Upper lobe of left lung (tissue), 4 donors: Measurements from ENCODE around the gene ZNF625.

ENCODE experiments used
- POLR2A ChIP-seq, 4 donors: fragments of 450-650 bp; IDR thresholded peaks; one replicate each; pipeline ENCODE4 v1.5.1; 2016 to 2017; ENCODE audit warnings: antibody characterized with exemption in 4 of 4, mild to moderate bottlenecking in 2 of 4
- POLR2AphosphoS5 ChIP-seq, 2 donors: sonication (generic); formaldehyde crosslinking; IDR thresholded peaks; one replicate each; pipeline ENCODE4 v1.5.1; 2017; ENCODE audit warnings: antibody characterized with exemption in 2 of 2
- TF ChIP-seq, protein P1 (sequence below), 6 experiments: fragments of 450-650 bp in 4 of 6; fragments of 200-600 bp in 2 of 6; sonication (generic) in 2 of 6; IDR thresholded peaks; one replicate each; pipeline ENCODE4 v1.5.1; 2016 to 2019; ENCODE audit warnings: antibody characterized with exemption in 6 of 6

DNA sequence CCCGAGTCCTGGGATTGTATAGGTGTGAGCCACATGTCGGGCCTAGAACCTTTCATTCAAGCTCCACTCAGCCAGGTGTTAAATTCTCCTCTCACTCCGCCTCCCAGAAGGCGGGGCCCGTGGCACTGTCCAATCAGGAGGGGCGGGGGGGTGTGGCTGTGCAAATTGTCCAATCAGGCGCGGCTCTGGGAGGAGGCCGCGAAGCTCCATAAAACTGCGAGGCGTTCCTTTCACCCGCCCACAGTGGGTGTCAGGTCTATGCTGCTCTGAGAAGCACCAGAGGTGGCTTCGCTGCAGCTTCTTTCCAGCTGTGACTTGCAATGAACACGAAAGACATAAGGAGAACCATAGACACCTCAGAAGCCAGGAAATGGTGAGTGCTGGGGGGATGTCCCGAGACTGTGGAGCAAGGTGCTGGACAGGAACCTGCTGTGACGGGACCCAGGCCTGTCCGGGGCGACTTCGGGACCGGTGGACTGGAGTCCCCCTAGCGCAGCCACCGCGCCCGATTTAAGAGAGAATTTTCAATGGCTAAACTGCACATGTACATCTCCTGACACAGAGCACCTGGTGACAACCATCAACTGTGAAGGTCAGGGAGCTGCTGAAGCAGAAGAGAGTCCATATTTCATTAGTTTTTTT is 3.4 kb upstream of the ZNF625 start:
- TF ChIP-seq POLR2A (IDR thresholded peaks at IDR 0.05), result no peak
- TF ChIP-seq POLR2AphosphoS5 (IDR thresholded peaks at IDR 0.05), result no peak
- TF ChIP-seq, protein P1, sequence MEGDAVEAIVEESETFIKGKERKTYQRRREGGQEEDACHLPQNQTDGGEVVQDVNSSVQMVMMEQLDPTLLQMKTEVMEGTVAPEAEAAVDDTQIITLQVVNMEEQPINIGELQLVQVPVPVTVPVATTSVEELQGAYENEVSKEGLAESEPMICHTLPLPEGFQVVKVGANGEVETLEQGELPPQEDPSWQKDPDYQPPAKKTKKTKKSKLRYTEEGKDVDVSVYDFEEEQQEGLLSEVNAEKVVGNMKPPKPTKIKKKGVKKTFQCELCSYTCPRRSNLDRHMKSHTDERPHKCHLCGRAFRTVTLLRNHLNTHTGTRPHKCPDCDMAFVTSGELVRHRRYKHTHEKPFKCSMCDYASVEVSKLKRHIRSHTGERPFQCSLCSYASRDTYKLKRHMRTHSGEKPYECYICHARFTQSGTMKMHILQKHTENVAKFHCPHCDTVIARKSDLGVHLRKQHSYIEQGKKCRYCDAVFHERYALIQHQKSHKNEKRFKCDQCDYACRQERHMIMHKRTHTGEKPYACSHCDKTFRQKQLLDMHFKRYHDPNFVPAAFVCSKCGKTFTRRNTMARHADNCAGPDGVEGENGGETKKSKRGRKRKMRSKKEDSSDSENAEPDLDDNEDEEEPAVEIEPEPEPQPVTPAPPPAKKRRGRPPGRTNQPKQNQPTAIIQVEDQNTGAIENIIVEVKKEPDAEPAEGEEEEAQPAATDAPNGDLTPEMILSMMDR (IDR thresholded peaks at IDR 0.05), result no peak
